ENCODE measurements around the gene NDST1.

- TF ChIP-seq POLR2A (IDR thresholded peaks at IDR 0.05): no peak
- TF ChIP-seq CTCF (IDR thresholded peaks at IDR 0.05): no peak
Measured at GRCh38 chr5:150550286-150550685, 42.4 kb downstream of the NDST1 start.
